Pancreas (tissue), 10 donors: Measurements from ENCODE around the gene DIDO1. TPM values are rescaled to one million over a fixed set of nuclear protein-coding genes. Genes with fewer than 3 reads are reported as not detected.

Experiments
- ATAC-seq, 4 donors: fragments of 200-7000 bp; cut with Tn5 transposase; one replicate each; pipeline versions ENCODE4 v1.8.0 to v1.9.1; 2020; ENCODE audit warnings: mild to moderate bottlenecking in 4 of 4, moderate library complexity in 4 of 4
- DNase-seq, 6 donors: peaks; one replicate each; pipeline ENCODE4 v3.0.0-alpha.2; 2020
- FAIRE-seq: peaks from 2 replicates; lab custom pipeline; 2012; peaks lifted over from hg19 to GRCh38; lab: Jason Lieb, UNC
- H3K27ac ChIP-seq, 4 donors: fragments of 200-600 bp; sonication (generic); 1 replicate in 3 of 4; 2 replicates in 1 of 4; pipeline versions ENCODE4 v1.5.0 to v1.8.0; 2020
- H3K27me3 ChIP-seq, 4 donors: fragments of 200-600 bp; one replicate each; pipeline ENCODE4 v1.8.0; 2021
- H3K36me3 ChIP-seq, 3 donors: fragments of 200-600 bp; sonication (generic) in 1 of 3; one replicate each; pipeline versions ENCODE4 v1.5.0 to v1.8.0; 2020 to 2021
- H3K4me1 ChIP-seq, 3 donors: fragments of 200-600 bp; one replicate each; pipeline ENCODE4 v1.8.0; 2021
- H3K4me3 ChIP-seq, 4 donors: fragments of 200-600 bp; sonication (generic) in 2 of 4; one replicate each; pipeline versions ENCODE4 v1.5.0 to v1.8.0; 2020 to 2021
- H3K9me3 ChIP-seq, 4 donors: fragments of 200-600 bp; one replicate each; pipeline ENCODE4 v1.8.0; 2021
- CTCF ChIP-seq, 4 donors: fragments of 200-600 bp; sonication (generic) in 3 of 4; IDR thresholded peaks; one replicate each; pipeline versions ENCODE4 v1.5.0 to v1.8.0; 2021; ENCODE audit warnings: antibody characterized with exemption in 4 of 4
- WGBS, 2 donors: extraction: QIAGEN DNeasy Blood & Tissue Kit; methylation state at CpG; one replicate each; pipeline ENCODE4 v1.1.7; 2013; 5-methylcytosine and 5-hydroxymethylcytosine counted together
- intact Hi-C, 3 donors: fragments of 100-400 bp; cut with DNase I; formaldehyde crosslinking; loops; one replicate each; pipeline versions ENCODE4 v1.11.1 to v1.14.2; 2022
- polyA plus RNA-seq, 2 donors: library from polyadenylated mRNA; stranded (reverse); fragments of 200-250 nt; gene quantifications; one replicate each; pipeline ENCODE4 v1.2.3, GENCODE V29; 2013
- total RNA-seq, 6 donors: library from RNA; stranded (reverse); fragmentation: NEBNext Ultra II Directional in 4 of 6; extraction: Animal tissue kit (Norgen Biotek cat#: 25700) in 4 of 6; gene quantifications; one replicate each; pipeline versions ENCODE4 v1.2.1 to v1.2.4, GENCODE V29; 2021 to 2023
- donor health status: healthy with polysubstance abuse.
- donor health status: DM: no; HTN: no; CAD: no; lungs with moderate emphysema.
- donor health status: DM: no; HTN: no; CAD: no.
- donor health status: control.
- donor health status: control.
- donor health status: Bipolar disorder and iron deficiency.
- donor health status: DM: yes; HTN: yes; CAD: no.
- donor health status: DM: no; HTN: no; CAD: no.
- donor health status: DM: no; HTN: no; CAD: no.
- donor health status: DM: yes; HTN: yes; CAD: no.

DIDO1 gene
- total and polyA plus RNA-seq, 8 donors = 16.7 to 29.8 (median 18.5) TPM

DNA sequence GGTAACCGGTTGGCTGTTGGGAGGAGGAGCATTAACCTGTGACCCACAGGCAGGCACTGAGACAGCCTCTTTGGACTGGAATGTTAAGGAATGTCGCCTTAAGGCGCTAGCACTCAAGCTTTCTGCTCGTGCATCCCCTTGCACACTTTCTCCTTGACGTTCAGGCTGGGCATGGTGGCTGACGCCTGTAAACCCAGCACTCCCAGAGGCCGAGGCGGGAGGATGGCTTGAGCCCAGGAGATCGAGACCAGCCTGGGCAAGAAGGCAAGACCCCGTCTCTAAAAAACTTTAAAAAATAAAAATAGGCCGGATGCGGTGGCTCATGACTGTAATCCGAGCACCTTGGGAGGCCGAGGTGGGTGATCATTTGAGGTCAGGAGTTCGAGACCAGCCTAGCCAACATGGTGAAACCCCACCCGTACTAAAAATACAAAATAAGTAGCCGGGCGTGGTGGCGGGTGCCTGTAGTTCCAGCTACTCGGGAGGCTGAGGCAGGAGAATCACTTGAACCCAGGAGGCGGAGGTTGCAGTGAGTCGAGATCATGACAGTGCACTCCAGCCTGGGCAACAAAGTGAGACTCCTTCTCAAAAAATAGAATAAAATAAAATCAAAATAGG, 9.8 kb upstream of the DIDO1 start:
- Histone ChIP-seq H3K4me3 (peak overlapping the region in 2 of 4 donors; percentile 90 to 97), H3K36me3 (no peaks in the 10 kb centered on the region), H3K4me1 (peaks cover 14 to 23% (median 18%) of the 10 kb centered on the region in 3 donors), H3K27me3 (no peaks in the 10 kb centered on the region), H3K27ac (no peak overlapping the region), H3K9me3 (no peaks in the 10 kb centered on the region)
- ATAC-seq (no peak), FAIRE-seq (no peak), DNase-seq (peak in 1 of 6 donors; percentile 45)
- intact Hi-C loops = no loop called here
- TF ChIP-seq CTCF (IDR thresholded peaks at IDR 0.05) = no peak
- 86 to 89% methylated on average over 22 of the region's 22 CpGs for WGBS, 2 donors

DNA sequence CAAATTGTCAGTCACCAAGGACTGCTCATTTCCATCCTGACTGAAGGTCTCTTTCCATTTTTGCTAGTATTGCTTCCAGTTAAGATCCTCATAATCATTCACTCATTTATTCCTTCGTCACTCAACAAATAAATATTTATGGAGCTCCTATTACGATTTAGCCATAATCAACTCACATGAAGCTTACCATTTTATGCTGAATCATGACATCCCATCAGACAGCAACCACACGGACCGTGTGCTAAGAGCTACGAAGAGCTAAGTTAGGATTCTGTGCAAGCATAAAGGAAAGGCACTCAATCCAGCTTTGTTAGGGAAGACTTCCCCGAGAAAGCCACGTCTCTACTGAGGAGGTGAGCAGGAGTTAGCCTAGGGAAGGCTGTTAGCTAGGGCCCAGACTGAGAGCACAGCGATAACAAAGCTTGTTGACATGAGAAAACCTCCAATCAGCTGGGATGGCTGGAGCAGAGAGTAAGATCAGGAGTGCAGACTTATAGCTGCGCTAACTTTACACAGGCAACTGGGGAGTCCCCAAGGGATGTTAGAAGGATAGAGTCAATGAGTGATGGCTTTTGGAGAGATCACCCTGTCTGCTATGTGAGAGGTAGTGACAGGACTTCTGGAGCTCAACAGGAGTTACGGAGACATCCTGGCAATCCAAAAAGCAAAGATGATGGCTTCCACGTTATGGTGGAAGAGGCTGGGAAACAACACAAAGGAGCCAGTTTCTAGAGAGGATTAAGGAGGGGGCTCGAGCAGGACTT, 9.1 kb upstream of the DIDO1 start:
- 77 to 89% methylated on average over 12 of the region's 12 CpGs for WGBS, 2 donors
- intact Hi-C loops = no loop called here
- ATAC-seq (no peak), FAIRE-seq (no peak), DNase-seq (no peak)
- H3K9me3 ChIP-seq = no peaks in the 10 kb centered on the region
- no peak overlapping the region for H3K27ac ChIP-seq
- peaks cover 14 to 23% (median 18%) of the 10 kb centered on the region in 3 donors for H3K4me1 ChIP-seq
- no peak overlapping the region for H3K4me3 ChIP-seq
- H3K27me3 ChIP-seq = no peaks in the 10 kb centered on the region
- TF ChIP-seq CTCF (IDR thresholded peaks at IDR 0.05) = no peak
- H3K36me3 ChIP-seq = no peaks in the 10 kb centered on the region

DNA sequence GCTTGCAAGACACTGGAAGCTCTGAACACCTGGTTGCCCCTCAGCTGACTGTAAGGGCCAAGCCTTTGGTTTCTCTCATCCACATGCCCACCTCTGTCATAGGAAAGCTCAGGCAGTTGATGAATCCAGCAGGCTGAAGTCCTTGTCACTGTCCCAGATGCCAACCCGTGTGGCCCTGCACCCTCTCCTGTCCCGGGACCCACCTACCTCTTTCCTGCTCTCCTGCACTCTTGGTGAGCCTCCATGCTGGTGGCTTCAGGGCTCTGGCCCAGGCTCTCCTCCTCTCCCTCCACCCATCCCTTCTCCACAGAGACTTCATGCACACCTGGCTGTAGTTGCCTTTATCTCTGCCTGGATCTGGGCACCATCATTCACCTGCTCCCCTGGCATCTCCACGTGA, 7.7 kb upstream of the DIDO1 start:
- TF ChIP-seq CTCF (IDR thresholded peaks at IDR 0.05) = no peak
- intact Hi-C loops = no loop called here

GRCh38 chr20:62931464-62931863, 5.2 kb upstream of the DIDO1 start:
- no peaks in the 10 kb centered on the region for H3K27me3 ChIP-seq
- H3K36me3 ChIP-seq = no peaks in the 10 kb centered on the region
- no peak overlapping the region for H3K27ac ChIP-seq
- peaks cover 26 to 38% (median 32%) of the 10 kb centered on the region in 3 donors for H3K4me1 ChIP-seq
- TF ChIP-seq CTCF (IDR thresholded peaks at IDR 0.05) = no peak
- intact Hi-C loops = no loop called here
- DNase-seq (no peak), FAIRE-seq (no peak), ATAC-seq (no peak)
- no peaks in the 10 kb centered on the region for H3K9me3 ChIP-seq
- WGBS, 2 donors = 71 to 83% methylated on average over 9 of the region's 9 CpGs
- H3K4me3 ChIP-seq = no peak overlapping the region

More for the DNA sequence above, 7.7 kb upstream of the DIDO1 start:
- no peak for ATAC-seq
- no peak for FAIRE-seq
- Histone ChIP-seq H3K27me3 (no peaks in the 10 kb centered on the region), H3K4me1 (peaks cover 12 to 20% (median 15%) of the 10 kb centered on the region in 3 donors), H3K36me3 (no peaks in the 10 kb centered on the region), H3K4me3 (no peak overlapping the region), H3K27ac (no peak overlapping the region), H3K9me3 (no peaks in the 10 kb centered on the region)
- 57 to 70% methylated on average over 3 of the region's 3 CpGs for WGBS, 2 donors
- DNase-seq = no peak
